Type B pancreatic cell (in vitro differentiated cells): Measurements from ENCODE around the gene RFXANK. TPM values are rescaled to one million over a fixed set of nuclear protein-coding genes. Genes with fewer than 3 reads are reported as not detected.
A peak's percentile ranks its signal among the peaks of the same experiment; 100 is the strongest.

Experiments
- DNase-seq: peaks from one replicate; pipeline ENCODE4 v3.0.0; 2021; ENCODE audit warnings: mixed read lengths; ENCODE audit not compliant: unreplicated experiment; ENCODE audit errors: extremely low spot score
- H3K27ac Mint-ChIP-seq: 2 replicates; pipeline ENCODE4 v1.8.0; 2021; ENCODE audit warnings: mild to moderate bottlenecking, mixed read lengths
- H3K27me3 Mint-ChIP-seq: 2 replicates; pipeline ENCODE4 v1.8.0; 2021; ENCODE audit warnings: mixed read lengths
- H3K36me3 Mint-ChIP-seq: 2 replicates; pipeline ENCODE4 v1.8.0; 2021; ENCODE audit warnings: mixed read lengths
- H3K4me1 Mint-ChIP-seq: one replicate; pipeline ENCODE4 v1.8.0; 2021; ENCODE audit warnings: mixed read lengths; ENCODE audit not compliant: unreplicated experiment
- H3K4me3 Mint-ChIP-seq: 2 replicates; pipeline ENCODE4 v1.8.0; 2021; ENCODE audit warnings: mild to moderate bottlenecking, mixed read lengths
- H3K9me3 Mint-ChIP-seq: 2 replicates; pipeline ENCODE4 v1.8.0; 2021; ENCODE audit warnings: mixed read lengths
- CTCF ChIP-seq: fragments of 200-600 bp; sonication (generic); conservative IDR thresholded peaks from 2 replicates; pipeline ENCODE4 v1.5.0; 2021; ENCODE audit warnings: antibody characterized with exemption, mild to moderate bottlenecking
- total RNA-seq: library from RNA; stranded (reverse); gene quantifications from 2 replicates; pipeline ENCODE4 v1.2.1, GENCODE V29; 2021; ENCODE audit warnings: low replicate concordance

RFXANK gene
- total RNA-seq, 1 donor from 2014 or later: 103 TPM

GRCh38 chr19:19165396-19165795 lies 26.7 kb upstream of the RFXANK start:
- peaks cover 12% of the 10 kb centered on the region for H3K27me3 Mint-ChIP-seq
- peaks cover 2% of the 10 kb centered on the region for H3K4me1 Mint-ChIP-seq
- no peak for DNase-seq
- no peaks in the 10 kb centered on the region for H3K9me3 Mint-ChIP-seq
- no peak overlapping the region for H3K4me3 Mint-ChIP-seq
- no peaks in the 10 kb centered on the region for H3K36me3 Mint-ChIP-seq
- H3K27ac Mint-ChIP-seq: no peak overlapping the region
- no peak for TF ChIP-seq CTCF

GRCh38 chr19:19167612-19168011 lies 24.4 kb upstream of the RFXANK start:
- H3K4me1 Mint-ChIP-seq: peaks cover 9% of the 10 kb centered on the region
- peaks cover 19% of the 10 kb centered on the region for H3K27me3 Mint-ChIP-seq
- H3K36me3 Mint-ChIP-seq: no peaks in the 10 kb centered on the region
- no peak overlapping the region for H3K4me3 Mint-ChIP-seq
- TF ChIP-seq CTCF: no peak
- no peak overlapping the region for H3K27ac Mint-ChIP-seq
- no peaks in the 10 kb centered on the region for H3K9me3 Mint-ChIP-seq
- no peak for DNase-seq

- Mint-ChIP-seq H3K27me3 (peaks cover 19% of the 10 kb centered on the region), H3K9me3 (no peaks in the 10 kb centered on the region), H3K4me3 (peak overlapping the region; percentile 76), H3K36me3 (no peaks in the 10 kb centered on the region), H3K27ac (no peak overlapping the region), H3K4me1 (peaks cover 9% of the 10 kb centered on the region)
- DNase-seq: no peak
- TF ChIP-seq CTCF: no peak
Observed at GRCh38 chr19:19169236-19170052, 22.6 kb upstream of the RFXANK start.

- Mint-ChIP-seq H3K4me1 (peaks cover 9% of the 10 kb centered on the region), H3K27ac (peak within 1 kb of the TSS; percentile 63), H3K9me3 (no peaks in the 10 kb centered on the region), H3K4me3 (peak within 1 kb of the TSS; percentile 76), H3K27me3 (peaks cover 19% of the 10 kb centered on the region), H3K36me3 (no peaks in the 10 kb centered on the region)
- TF ChIP-seq CTCF: no peak
- DNase-seq: peak; percentile 82
Observed at GRCh38 chr19:19170053-19170872, 21.8 kb upstream of the RFXANK start, which contains the start of gene MEF2B. MEF2B (minus strand) TSS chr19:19170263; CDS start chr19:19150735, 19,528 bp downstream.

- H3K27me3 Mint-ChIP-seq: peaks cover 19% of the 10 kb centered on the region
- no peak for DNase-seq
- no peaks in the 10 kb centered on the region for H3K36me3 Mint-ChIP-seq
Observed at GRCh38 chr19:19170873-19171672, 21.0 kb upstream of the RFXANK start.

More at GRCh38 chr19:19170873-19171672, 21.0 kb upstream of the RFXANK start:
- H3K9me3 Mint-ChIP-seq: no peaks in the 10 kb centered on the region
- no peak for TF ChIP-seq CTCF
- peak overlapping the region; percentile 63 for H3K27ac Mint-ChIP-seq
- peak overlapping the region; percentile 76 for H3K4me3 Mint-ChIP-seq
- peaks cover 9% of the 10 kb centered on the region for H3K4me1 Mint-ChIP-seq
